ENCODE results near the gene ANKRD24. TPM values are rescaled to one million over a fixed set of nuclear protein-coding genes. Genes with fewer than 3 reads are reported as not detected.

The ANKRD24 gene
- total RNA-seq, 1 experiment from 2014 or later, result 2.4 TPM

- Histone ChIP-seq H3T11ph (ENCODE audit: low read length) (no peak overlapping the region), H3K79me1 (ENCODE audit: insufficient read depth, low read depth, low read length, poor library complexity, severe bottlenecking) (no peaks in the 10 kb centered on the region), H2BK20ac (ENCODE audit: low read depth, low read length, poor library complexity, severe bottlenecking) (no peak overlapping the region), H2AFZ (ENCODE audit: low read length) (no peak overlapping the region), H3K23me2 (ENCODE audit: insufficient read length, low read depth, low read length, poor library complexity, severe bottlenecking) (no peaks in the 10 kb centered on the region), H3K56ac (ENCODE audit: insufficient read length, low read depth, low read length) (no peak overlapping the region), H3K4ac (ENCODE audit: low read depth, low read length) (no peak overlapping the region), H3K18ac (ENCODE audit: insufficient read length, low read depth, low read length) (no peak overlapping the region), H3K9ac (ENCODE audit: extremely low read depth, insufficient read length, low read length) (no peak overlapping the region), H3K23ac (ENCODE audit: insufficient read length, low read depth, low read length) (no peak overlapping the region), H4K8ac (replicated peaks; ENCODE audit: insufficient read length, low read depth, low read length) (no peak overlapping the region), H3K9me3 (ENCODE audit: control insufficient read depth, low read depth, low read length) (peaks cover 8% of the 10 kb centered on the region), H3K14ac (ENCODE audit: insufficient read depth, low read length) (no peak overlapping the region), H4K20me1 (ENCODE audit: control insufficient read depth, insufficient read depth, insufficient read length) (no peaks in the 10 kb centered on the region), H4K5ac (ENCODE audit: insufficient read length, low read depth, low read length) (no peak overlapping the region), H2BK12ac (ENCODE audit: insufficient read length, low read depth, low read length) (no peak overlapping the region), H3K4me1 (ENCODE audit: insufficient read depth, low read length) (no peaks in the 10 kb centered on the region), H3K4me2 (ENCODE audit: insufficient read depth, insufficient read length, low read length) (no peak overlapping the region), H2BK5ac (ENCODE audit: insufficient read length, low read length) (no peak overlapping the region), H2BK120ac (ENCODE audit: low read depth, low read length, poor library complexity, severe bottlenecking) (no peak overlapping the region), H4K91ac (ENCODE audit: insufficient read length, low read depth, low read length) (no peak overlapping the region), H3K27ac (ENCODE audit: insufficient read length, low read depth, low read length) (no peak overlapping the region), H2BK15ac (ENCODE audit: low read depth, low read length) (no peak overlapping the region), H3K27me3 (ENCODE audit: insufficient read depth, low read length) (no peaks in the 10 kb centered on the region), H3K79me2 (ENCODE audit: insufficient read depth, low read length) (no peaks in the 10 kb centered on the region), H2AK5ac (ENCODE audit: insufficient read length, low read length) (no peak overlapping the region)
- Mint-ChIP-seq H3K27me3 (ENCODE audit: low read depth) (no peaks in the 10 kb centered on the region), H3K4me1 (no peaks in the 10 kb centered on the region), H3K36me3 (ENCODE audit: insufficient read depth in 1 of 3, low read depth in 3 of 3) (peaks cover 20 to 67% (median 50%) of the 10 kb centered on the region in 3 experiments), H3K4me3 (no peak overlapping the region), H3K27ac (peak overlapping the region in 1 of 3 experiments; percentile 89; a peak in 2 of 7 replicates), H3K9me3 (peaks cover 8 to 12% of the 10 kb centered on the region in 2 experiments; a peak in 4 of 5 replicates)
- no peak for DNase-seq
- no CpG with 5 or more reads among the region's 11 CpGs for WGBS (ENCODE audit: extremely low coverage, insufficient read length, low lambda C conversion rate)
- TF ChIP-seq, protein P1, sequence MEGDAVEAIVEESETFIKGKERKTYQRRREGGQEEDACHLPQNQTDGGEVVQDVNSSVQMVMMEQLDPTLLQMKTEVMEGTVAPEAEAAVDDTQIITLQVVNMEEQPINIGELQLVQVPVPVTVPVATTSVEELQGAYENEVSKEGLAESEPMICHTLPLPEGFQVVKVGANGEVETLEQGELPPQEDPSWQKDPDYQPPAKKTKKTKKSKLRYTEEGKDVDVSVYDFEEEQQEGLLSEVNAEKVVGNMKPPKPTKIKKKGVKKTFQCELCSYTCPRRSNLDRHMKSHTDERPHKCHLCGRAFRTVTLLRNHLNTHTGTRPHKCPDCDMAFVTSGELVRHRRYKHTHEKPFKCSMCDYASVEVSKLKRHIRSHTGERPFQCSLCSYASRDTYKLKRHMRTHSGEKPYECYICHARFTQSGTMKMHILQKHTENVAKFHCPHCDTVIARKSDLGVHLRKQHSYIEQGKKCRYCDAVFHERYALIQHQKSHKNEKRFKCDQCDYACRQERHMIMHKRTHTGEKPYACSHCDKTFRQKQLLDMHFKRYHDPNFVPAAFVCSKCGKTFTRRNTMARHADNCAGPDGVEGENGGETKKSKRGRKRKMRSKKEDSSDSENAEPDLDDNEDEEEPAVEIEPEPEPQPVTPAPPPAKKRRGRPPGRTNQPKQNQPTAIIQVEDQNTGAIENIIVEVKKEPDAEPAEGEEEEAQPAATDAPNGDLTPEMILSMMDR (conservative IDR thresholded peaks at IDR 0.05), result no peak
Measured at GRCh38 chr19:4260613-4261191, 78.2 kb downstream of the ANKRD24 start.

All from H9 (cell line).